PC-9 (cell line): ENCODE measurements around the gene PBXIP1. TPM values are rescaled to one million over a fixed set of nuclear protein-coding genes. Genes with fewer than 3 reads are reported as not detected.

Source experiments
- BruUV-seq: library from RNA; stranded (reverse); fragments of 400-500 nt; replicated peaks from 2 replicates; lab custom pipeline; 2021; lab: Mats Ljungman, UMichigan
- CTCF ChIA-PET: fragments of 300-600 bp; sonication (Branson Sonifier 250); formaldehyde crosslinking; loops from one replicate; lab custom pipeline; 2022; ENCODE audit warnings: antibody characterized with exemption; lab: Charles Lee
- POLR2A ChIA-PET: fragments of 300-600 bp; sonication (Branson Sonifier 250); formaldehyde crosslinking; loops from one replicate; lab custom pipeline; 2022; ENCODE audit warnings: antibody characterized with exemption; ENCODE audit not compliant: unreplicated experiment; lab: Charles Lee
- DNase-seq, 2 experiments: peaks; one replicate each; pipeline versions ENCODE4 v3.0.0 to v3.0.0-alpha.2; 2015 to 2022; ENCODE audit warnings: mixed read lengths in 1 of 2
- H2AFZ ChIP-seq: fragments of 200-600 bp; sonication (generic); 2 replicates; pipeline ENCODE4 v1.8.1; 2017; ENCODE audit warnings: antibody characterized with exemption
- H3F3A ChIP-seq: fragments of 200-600 bp; sonication (generic); 2 replicates; pipeline ENCODE4 v1.8.1; 2017; ENCODE audit warnings: antibody characterized with exemption, mild to moderate bottlenecking, low read depth; ENCODE audit not compliant: insufficient read depth
- H3K27ac ChIP-seq: fragments of 200-600 bp; sonication (generic); 2 replicates; pipeline ENCODE4 v1.6.1; 2016; ENCODE audit warnings: mixed run types
- H3K27me3 ChIP-seq: fragments of 200-600 bp; sonication (generic); 2 replicates; pipeline ENCODE4 v1.6.1; 2016; ENCODE audit warnings: low read depth, mixed run types; ENCODE audit not compliant: insufficient read depth
- H3K36me3 ChIP-seq: fragments of 200-600 bp; sonication (generic); 2 replicates; pipeline ENCODE4 v1.6.1; 2016; ENCODE audit warnings: low read depth, mixed run types
- H3K4me1 ChIP-seq: fragments of 200-600 bp; sonication (generic); replicated peaks from 2 replicates; pipeline ENCODE4 v1.6.1; 2016; ENCODE audit warnings: mixed run types; ENCODE audit not compliant: insufficient read depth
- H3K4me2 ChIP-seq: fragments of 200-600 bp; sonication (generic); 2 replicates; pipeline ENCODE4 v1.6.1; 2017; ENCODE audit warnings: mixed run types
- H3K4me3 ChIP-seq: fragments of 200-600 bp; sonication (generic); 2 replicates; pipeline ENCODE4 v1.6.1; 2016; ENCODE audit warnings: mixed run types
- H3K79me2 ChIP-seq: fragments of 200-600 bp; sonication (generic); 2 replicates; pipeline ENCODE4 v1.6.1; 2017; ENCODE audit warnings: low read depth, mixed run types
- H3K9me2 ChIP-seq: fragments of 200-600 bp; sonication (generic); 2 replicates; pipeline ENCODE4 v1.8.1; 2017; ENCODE audit warnings: mild to moderate bottlenecking; ENCODE audit not compliant: insufficient read depth
- H3K9me3 ChIP-seq: fragments of 200-600 bp; sonication (generic); 2 replicates; pipeline ENCODE4 v1.8.1; 2016; ENCODE audit warnings: low read depth; ENCODE audit not compliant: insufficient read depth
- H4K20me1 ChIP-seq: fragments of 200-600 bp; sonication (generic); 2 replicates; pipeline ENCODE4 v1.8.1; 2017; ENCODE audit not compliant: insufficient read depth
- CTCF ChIP-seq: fragments of 200-600 bp; sonication (generic); conservative IDR thresholded peaks from 2 replicates; pipeline ENCODE4 v1.6.1; 2017; ENCODE audit warnings: mixed run types, antibody characterized with exemption, mild to moderate bottlenecking, moderate library complexity
- EZH2 ChIP-seq: fragments of 200-600 bp; sonication (generic); IDR thresholded peaks from 2 replicates; pipeline ENCODE4 v1.8.0; 2017; ENCODE audit warnings: antibody characterized with exemption, low read depth
- intact Hi-C: fragments of 100-400 bp; cut with micrococcal nuclease; formaldehyde crosslinking; loops from one replicate; pipeline ENCODE4 v1.10.0; 2022; ENCODE audit not compliant: unreplicated experiment
- total RNA-seq: library from RNA; stranded (reverse); gene quantifications from 2 replicates; pipeline ENCODE4 v1.2.3, GENCODE V29; 2021

Gene PBXIP1
- total RNA-seq, 1 experiment from 2014 or later = 40.2 TPM

GRCh38 chr1:154989195-154989860 lies 33.4 kb upstream of the PBXIP1 start:
- TF ChIP-seq CTCF (no peak), EZH2 (no peak)
- Histone ChIP-seq H3K4me1 (peaks cover 25% of the 10 kb centered on the region), H3K36me3 (peaks cover 18% of the 10 kb centered on the region), H3K9me2 (no peaks in the 10 kb centered on the region), H4K20me1 (no peaks in the 10 kb centered on the region), H3K4me2 (no peak overlapping the region), H3F3A (peaks cover 40% of the 10 kb centered on the region; the same call in 1 of the 2 replicates), H2AFZ (no peak overlapping the region), H3K27me3 (no peaks in the 10 kb centered on the region), H3K4me3 (no peak overlapping the region), H3K9me3 (no peaks in the 10 kb centered on the region), H3K79me2 (peaks cover 47% of the 10 kb centered on the region), H3K27ac (no peak overlapping the region)
- BruUV-seq = no TSS peak
- intact Hi-C loops = no loop called here
- ChIA-PET CTCF (no interaction called here), POLR2A (interaction anchor here (0.5 kb wide), 1 partner anchor 94 kb away, joined by 4 read pairs; no protein-coding TSS in a partner anchor)
- no peak for DNase-seq

DNA sequence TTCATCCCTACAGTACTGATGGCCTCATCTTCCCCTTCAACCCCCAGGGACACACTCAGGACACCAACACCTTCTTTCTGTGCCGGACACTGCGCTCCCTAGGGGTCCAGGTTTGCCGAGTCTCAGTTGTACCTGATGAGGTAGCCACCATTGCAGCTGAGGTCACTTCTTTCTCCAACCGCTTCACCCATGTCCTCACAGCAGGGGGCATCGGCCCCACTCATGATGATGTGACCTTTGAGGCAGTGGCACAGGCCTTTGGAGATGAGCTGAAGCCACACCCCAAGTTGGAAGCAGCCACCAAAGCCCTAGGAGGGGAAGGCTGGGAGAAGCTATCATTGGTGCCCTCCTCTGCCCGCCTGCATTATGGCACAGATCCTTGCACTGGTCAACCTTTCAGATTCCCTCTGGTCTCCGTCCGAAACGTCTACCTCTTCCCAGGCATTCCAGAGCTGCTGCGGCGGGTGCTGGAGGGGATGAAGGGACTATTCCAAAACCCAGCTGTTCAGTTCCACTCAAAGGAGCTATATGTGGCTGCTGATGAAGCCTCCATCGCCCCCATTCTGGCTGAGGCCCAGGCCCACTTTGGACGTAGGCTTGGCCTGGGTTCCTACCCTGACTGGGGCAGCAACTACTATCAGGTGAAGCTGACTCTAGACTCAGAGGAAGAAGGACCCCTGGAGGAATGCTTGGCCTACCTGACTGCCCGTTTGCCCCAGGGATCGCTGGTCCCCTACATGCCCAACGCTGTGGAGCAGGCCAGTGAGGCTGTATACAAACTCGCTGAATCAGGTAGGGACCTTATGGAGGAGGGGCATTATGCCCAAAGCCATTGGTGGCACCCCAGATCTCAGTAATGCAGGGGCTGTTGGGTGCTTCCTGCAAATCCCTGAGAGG lies 32.4 kb upstream of the PBXIP1 start:
- CTCF ChIA-PET = no interaction called here

More for the DNA sequence above, 32.4 kb upstream of the PBXIP1 start:
- H3K4me3 ChIP-seq = no peak overlapping the region
- BruUV-seq = no TSS peak
- H3K79me2 ChIP-seq = peaks cover 57% of the 10 kb centered on the region
- TF ChIP-seq CTCF = no peak
- TF ChIP-seq EZH2 = no peak
- no peak for DNase-seq
- intact Hi-C loops = no loop called here
- no peaks in the 10 kb centered on the region for H3K27me3 ChIP-seq
- no peak overlapping the region for H3K27ac ChIP-seq
- H3K9me2 ChIP-seq = no peaks in the 10 kb centered on the region
- POLR2A ChIA-PET = interaction anchor here (0.6 kb wide), 1 partner anchor 34 kb away, joined by 4 read pairs; no protein-coding TSS in a partner anchor
- H2AFZ ChIP-seq = no peak overlapping the region
- H3K4me1 ChIP-seq = peaks cover 28% of the 10 kb centered on the region
- peaks cover 31% of the 10 kb centered on the region; the same call in 1 of the 2 replicates for H3F3A ChIP-seq
- H4K20me1 ChIP-seq = no peaks in the 10 kb centered on the region
- H3K36me3 ChIP-seq = peaks cover 18% of the 10 kb centered on the region
- H3K4me2 ChIP-seq = no peak overlapping the region; the same call in 1 of the 2 replicates
- no peaks in the 10 kb centered on the region for H3K9me3 ChIP-seq
